Measurements from ENCODE around the gene PDCD2L. TPM values are rescaled to one million over a fixed set of nuclear protein-coding genes. Genes with fewer than 3 reads are reported as not detected.
"Not testable (repeated sequence)": the region's sequence is repeated elsewhere in the genome, so short reads cannot be mapped to it uniquely, and the experiment has no call there.

Gene PDCD2L
- polyA plus RNA-seq, 1 donor from 2014 or later = 18.6 TPM

- Mint-ChIP-seq H3K4me1 (peaks cover 13 to 19% (median 18%) of the 10 kb centered on the region in 3 donors), H3K36me3 (peaks cover 2% of the 10 kb centered on the region), H3K9me3 (no peaks in the 10 kb centered on the region), H3K27ac (peak overlapping the region in 1 of 3 donors; percentile 5), H3K4me3 (peak overlapping the region in 3 of 4 donors; percentile 39 to 67 (median 66)), H3K27me3 (no peaks in the 10 kb centered on the region)
Measured at GRCh38 chr19:34426096-34426661, 22.0 kb downstream of the PDCD2L start.

- Mint-ChIP-seq H3K27ac (peak overlapping the region; percentile 83 to 97 (median 96)), H3K4me1 (peaks cover 13 to 26% (median 24%) of the 10 kb centered on the region in 3 donors), H3K27me3 (no peaks in the 10 kb centered on the region), H3K4me3 (peak overlapping the region; percentile 91 to 99 (median 98)), H3K9me3 (no peaks in the 10 kb centered on the region), H3K36me3 (peaks cover 2% of the 10 kb centered on the region)
Measured at GRCh38 chr19:34428549-34429285, 24.5 kb downstream of the PDCD2L start.

GRCh38 chr19:34429553-34429952, 25.4 kb downstream of the PDCD2L start:
- H3K27me3 Mint-ChIP-seq = no peaks in the 10 kb centered on the region

GRCh38 chr19:34430738-34431625, 26.8 kb downstream of the PDCD2L start:
- peak overlapping the region; percentile 56 to 99 (median 78) for H3K4me3 Mint-ChIP-seq
- H3K9me3 Mint-ChIP-seq = no peaks in the 10 kb centered on the region
- H3K27ac Mint-ChIP-seq = peak overlapping the region in 2 of 3 donors; percentile 71 to 84
- no peaks in the 10 kb centered on the region for H3K36me3 Mint-ChIP-seq
- H3K27me3 Mint-ChIP-seq = no peaks in the 10 kb centered on the region
- H3K4me1 Mint-ChIP-seq = peaks cover 14 to 26% (median 25%) of the 10 kb centered on the region in 3 donors

More at GRCh38 chr19:34429553-34429952, 25.4 kb downstream of the PDCD2L start:
- Mint-ChIP-seq H3K36me3 (no peaks in the 10 kb centered on the region), H3K4me1 (peaks cover 13 to 26% (median 24%) of the 10 kb centered on the region in 3 donors), H3K9me3 (no peaks in the 10 kb centered on the region), H3K27ac (no peak overlapping the region), H3K4me3 (peak overlapping the region; percentile 91 to 99 (median 98))

- Mint-ChIP-seq H3K4me3 (no peak overlapping the region), H3K4me1 (peaks cover 16 to 26% (median 25%) of the 10 kb centered on the region in 3 donors), H3K9me3 (no peaks in the 10 kb centered on the region), H3K36me3 (no peaks in the 10 kb centered on the region), H3K27ac (no peak overlapping the region), H3K27me3 (no peaks in the 10 kb centered on the region)
Measured at GRCh38 chr19:34431681-34432402, 27.6 kb downstream of the PDCD2L start.

GRCh38 chr19:34432797-34433196, 28.6 kb downstream of the PDCD2L start:
- H3K27ac Mint-ChIP-seq = peak overlapping the region in 1 of 3 donors; percentile 51

GRCh38 chr19:34436716-34437115, 32.5 kb downstream of the PDCD2L start:
- no peak overlapping the region for H3K27ac Mint-ChIP-seq
- no peaks in the 10 kb centered on the region for H3K9me3 Mint-ChIP-seq
- peaks cover 4 to 9% (median 6%) of the 10 kb centered on the region in 3 donors for H3K4me1 Mint-ChIP-seq
- no peak overlapping the region for H3K4me3 Mint-ChIP-seq
- peaks cover 2% of the 10 kb centered on the region for H3K36me3 Mint-ChIP-seq
- H3K27me3 Mint-ChIP-seq = no peaks in the 10 kb centered on the region

More at GRCh38 chr19:34432797-34433196, 28.6 kb downstream of the PDCD2L start:
- no peaks in the 10 kb centered on the region for H3K9me3 Mint-ChIP-seq
- no peaks in the 10 kb centered on the region for H3K36me3 Mint-ChIP-seq
- no peak overlapping the region for H3K4me3 Mint-ChIP-seq
- H3K4me1 Mint-ChIP-seq = peaks cover 15 to 26% (median 23%) of the 10 kb centered on the region in 3 donors
- no peaks in the 10 kb centered on the region for H3K27me3 Mint-ChIP-seq

- Mint-ChIP-seq H3K4me3 (no peak overlapping the region), H3K36me3 (peaks cover 10% of the 10 kb centered on the region), H3K4me1 (no peaks in the 10 kb centered on the region), H3K9me3 (no peaks in the 10 kb centered on the region), H3K27me3 (no peaks in the 10 kb centered on the region), H3K27ac (no peak overlapping the region)
Measured at GRCh38 chr19:34448191-34448590, 44.0 kb downstream of the PDCD2L start.

GRCh38 chr19:34452723-34453122, 48.5 kb downstream of the PDCD2L start:
- H3K36me3 Mint-ChIP-seq = peaks cover 7% of the 10 kb centered on the region

GRCh38 chr19:34454091-34454490, 49.9 kb downstream of the PDCD2L start:
- Mint-ChIP-seq H3K4me3 (no peak overlapping the region), H3K27ac (no peak overlapping the region), H3K36me3 (peaks cover 9% of the 10 kb centered on the region), H3K4me1 (no peaks in the 10 kb centered on the region), H3K9me3 (no peaks in the 10 kb centered on the region), H3K27me3 (no peaks in the 10 kb centered on the region)

More at GRCh38 chr19:34452723-34453122, 48.5 kb downstream of the PDCD2L start:
- Mint-ChIP-seq H3K4me3 (no peak overlapping the region), H3K27ac (peak overlapping the region in 2 of 3 donors; percentile 30 to 59), H3K9me3 (no peaks in the 10 kb centered on the region), H3K4me1 (no peaks in the 10 kb centered on the region), H3K27me3 (no peaks in the 10 kb centered on the region)

- H3K36me3 Mint-ChIP-seq = peaks cover 9% of the 10 kb centered on the region
- no peaks in the 10 kb centered on the region for H3K4me1 Mint-ChIP-seq
- no peak overlapping the region for H3K27ac Mint-ChIP-seq
Measured at GRCh38 chr19:34454685-34455084, 50.5 kb downstream of the PDCD2L start.

GRCh38 chr19:34455783-34456480, 51.7 kb downstream of the PDCD2L start:
- H3K36me3 Mint-ChIP-seq, H3K4me1 Mint-ChIP-seq, H3K27ac Mint-ChIP-seq, H3K4me3 Mint-ChIP-seq, H3K27me3 Mint-ChIP-seq, H3K9me3 Mint-ChIP-seq: not testable (repeated sequence)

More at GRCh38 chr19:34454685-34455084, 50.5 kb downstream of the PDCD2L start:
- Mint-ChIP-seq H3K27me3 (no peaks in the 10 kb centered on the region), H3K9me3 (no peaks in the 10 kb centered on the region), H3K4me3 (no peak overlapping the region)

- H3K27ac Mint-ChIP-seq = no peak overlapping the region
- no peaks in the 10 kb centered on the region for H3K27me3 Mint-ChIP-seq
- H3K4me1 Mint-ChIP-seq = peaks cover 0 to 2% (median 0%) of the 10 kb centered on the region in 3 donors
- H3K9me3 Mint-ChIP-seq = no peaks in the 10 kb centered on the region
- peaks cover 9% of the 10 kb centered on the region for H3K36me3 Mint-ChIP-seq
- H3K4me3 Mint-ChIP-seq = no peak overlapping the region
Measured at GRCh38 chr19:34457446-34457845, 53.2 kb downstream of the PDCD2L start.

GRCh38 chr19:34458677-34459076, 54.5 kb downstream of the PDCD2L start:
- Mint-ChIP-seq H3K9me3 (no peaks in the 10 kb centered on the region), H3K36me3 (peaks cover 6% of the 10 kb centered on the region), H3K27me3 (no peaks in the 10 kb centered on the region), H3K4me3 (no peak overlapping the region), H3K27ac (no peak overlapping the region), H3K4me1 (peaks cover 0 to 2% (median 0%) of the 10 kb centered on the region in 3 donors)
